ENCODE results near the gene KCTD11. TPM values are rescaled to one million over a fixed set of nuclear protein-coding genes. Genes with fewer than 3 reads are reported as not detected.

The KCTD11 gene
- total RNA-seq, 2 experiments from 2014 or later = 5.0 to 6.1 TPM

Other genes with a start within 250 kb of the KCTD11 start
- gene ASGR2, start 237.3 kb upstream of the KCTD11 start, total RNA-seq = not detected
- 1 to 10 TPM; 1.1 to 2.2 TPM for gene ASGR1, start 172.8 kb upstream of the KCTD11 start, total RNA-seq
- 10 to 100 TPM; 11.7 to 15.4 TPM for gene DLG4, start 132.3 kb upstream of the KCTD11 start, total RNA-seq
- gene ACADVL, start 132.2 kb upstream of the KCTD11 start, total RNA-seq = 100 to 1,000 TPM; 263 to 345 TPM
- gene DVL2, start 117.6 kb upstream of the KCTD11 start, total RNA-seq = 10 to 100 TPM; 49.1 to 53.3 TPM
- 10 to 100 TPM; 23.6 to 35.2 TPM for gene PHF23, start 112.7 kb upstream of the KCTD11 start, total RNA-seq
- 100 to 1,000 TPM; 123 to 162 TPM for gene GABARAP, start 109.7 kb upstream of the KCTD11 start, total RNA-seq
- gene CTDNEP1, start 100.4 kb upstream of the KCTD11 start, total RNA-seq = 100 to 1,000 TPM; 158 to 203 TPM
- 10 to 100 TPM; 58.1 to 62.3 TPM for gene ELP5, start 99.9 kb upstream of the KCTD11 start, total RNA-seq
- under 1 TPM; 0.53 to 0.72 TPM for gene CLDN7, start 89.7 kb upstream of the KCTD11 start, total RNA-seq
- gene SLC2A4, start 70.4 kb upstream of the KCTD11 start, total RNA-seq = under 1 TPM; 0.16 to 0.25 TPM
- gene YBX2, start 57.5 kb upstream of the KCTD11 start, total RNA-seq = under 1 TPM; 0.34 to 0.67 TPM
- 100 to 1,000 TPM; 780 to 934 TPM for gene EIF5A, start 44.5 kb upstream of the KCTD11 start, total RNA-seq
- gene GPS2, start 36.8 kb upstream of the KCTD11 start, total RNA-seq = 10 to 100 TPM; 31.3 to 56.1 TPM
- 10 to 100 TPM; 22.5 to 29.1 TPM for gene NEURL4, start 22.8 kb upstream of the KCTD11 start, total RNA-seq
- 100 to 1,000 TPM; 343 to 375 TPM for gene ACAP1, start 15.6 kb upstream of the KCTD11 start, total RNA-seq
- under 1 TPM in 1 of 2 experiments, not detected in 1; 0.16 TPM for gene TMEM95, start 3.0 kb downstream of the KCTD11 start, total RNA-seq
- 1 to 10 TPM; 4.8 to 6.9 TPM for gene TNK1, start 28.9 kb downstream of the KCTD11 start, total RNA-seq
- 10 to 100 TPM; 69.3 to 78.9 TPM for gene PLSCR3, start 42.4 kb downstream of the KCTD11 start, total RNA-seq
- gene TMEM256, start 51.9 kb downstream of the KCTD11 start, total RNA-seq = 10 to 100 TPM; 55.8 to 58.1 TPM
- gene NLGN2, start 55.7 kb downstream of the KCTD11 start, total RNA-seq = 1 to 10 TPM; 7.0 to 7.1 TPM
- not detected for gene SPEM1, start 68.2 kb downstream of the KCTD11 start, total RNA-seq
- not detected for gene SPEM2, start 73.5 kb downstream of the KCTD11 start, total RNA-seq
- not detected for gene SPEM3, start 76.7 kb downstream of the KCTD11 start, total RNA-seq
- 10 to 100 TPM in 1 of 2 experiments, 1 to 10 TPM in 1; 8.7 to 10.7 TPM for gene TMEM102, start 83.3 kb downstream of the KCTD11 start, total RNA-seq
- gene FGF11, start 87.3 kb downstream of the KCTD11 start, total RNA-seq = 10 to 100 TPM in 1 of 2 experiments, 1 to 10 TPM in 1; 6.9 to 10.6 TPM
- 1 to 10 TPM; 7.8 to 8.7 TPM for gene CHRNB1, start 92.9 kb downstream of the KCTD11 start, total RNA-seq
- 10 to 100 TPM; 17.5 to 20.9 TPM for gene ZBTB4, start 127.5 kb downstream of the KCTD11 start, total RNA-seq
- not detected for gene SLC35G6, start 129.3 kb downstream of the KCTD11 start, total RNA-seq
- 100 to 1,000 TPM; 193 to 203 TPM for gene POLR2A, start 132.2 kb downstream of the KCTD11 start, total RNA-seq
- 10 to 100 TPM; 10.9 to 13.7 TPM for gene TNFSF12, start 196.9 kb downstream of the KCTD11 start, total RNA-seq
- 1 to 10 TPM; 1.8 to 2.5 TPM for gene TNFSF13, start 206.6 kb downstream of the KCTD11 start, total RNA-seq
- gene SENP3, start 209.8 kb downstream of the KCTD11 start, total RNA-seq = 10 to 100 TPM; 59.0 to 78.9 TPM
- 10 to 100 TPM in 1 of 2 experiments, 1 to 10 TPM in 1; 9.2 to 13.7 TPM for gene CD68, start 227.5 kb downstream of the KCTD11 start, total RNA-seq
- 10 to 100 TPM; 51.7 to 77.0 TPM for gene MPDU1, start 231.7 kb downstream of the KCTD11 start, total RNA-seq
- under 1 TPM in 1 of 2 experiments, not detected in 1; 0.16 TPM for gene SOX15, start 237.9 kb downstream of the KCTD11 start, total RNA-seq

All from activated CD4-positive, alpha-beta T cell treated with anti-CD3 and anti-CD28 coated beads for 36 hours (primary cell).